Keratinocyte (primary cell): ENCODE data around the gene SH2B2. TPM values are rescaled to one million over a fixed set of nuclear protein-coding genes. Genes with fewer than 3 reads are reported as not detected.
A peak's percentile ranks its signal among the peaks of the same experiment; 100 is the strongest.
"Not testable (repeated sequence)": the region's sequence is repeated elsewhere in the genome, so short reads cannot be mapped to it uniquely, and the experiment has no call there.

ENCODE experiments used
- DNase-seq: peaks from one replicate; pipeline ENCODE4 v3.0.0-alpha.2; 2011; ENCODE audit warnings: low read depth, missing footprints, low spot score
- FAIRE-seq: peaks from 2 replicates; lab custom pipeline; 2011; peaks lifted over from hg19 to GRCh38; lab: Jason Lieb, UNC
- H2AFZ ChIP-seq: 2 replicates; pipeline ENCODE4 v1.6.0; 2012; ENCODE audit warnings: low read length, control low read depth, inconsistent platforms; ENCODE audit not compliant: control insufficient read depth
- H3K27ac ChIP-seq: 2 replicates; pipeline ENCODE4 v1.5.1; 2011; ENCODE audit warnings: low read length; ENCODE audit not compliant: control insufficient read depth, insufficient read depth
- H3K27me3 ChIP-seq: 3 replicates; pipeline ENCODE4 v1.6.0; 2011; ENCODE audit warnings: low read length; ENCODE audit not compliant: control insufficient read depth, insufficient read depth; ENCODE audit errors: extremely low read depth
- H3K36me3 ChIP-seq, 2 experiments: 2 replicates in 1 of 2; 3 replicates in 1 of 2; pipeline ENCODE4 v1.5.1; 2011; ENCODE audit warnings: low read length in 2 of 2, mild to moderate bottlenecking in 1 of 2; ENCODE audit not compliant: control insufficient read depth in 2 of 2, insufficient read depth in 2 of 2; ENCODE audit errors: extremely low read depth in 1 of 2
- H3K4me1 ChIP-seq: 3 replicates; pipeline ENCODE4 v1.5.1; 2011; ENCODE audit warnings: low read length; ENCODE audit not compliant: control insufficient read depth, insufficient read depth; ENCODE audit errors: extremely low read depth
- H3K4me2 ChIP-seq: 3 replicates; pipeline ENCODE4 v1.6.0; 2011; ENCODE audit warnings: low read depth, low read length; ENCODE audit not compliant: control insufficient read depth, insufficient read depth; ENCODE audit errors: extremely low read depth
- H3K4me3 ChIP-seq, 3 experiments: fragments of 200-600 bp in 1 of 3; sonication (generic) in 1 of 3; 2 replicates in 2 of 3; 3 replicates in 1 of 3; pipeline ENCODE4 v1.5.1; 2011 to 2016; ENCODE audit warnings: low read length in 3 of 3, mild to moderate bottlenecking in 3 of 3, control low read depth in 2 of 3, inconsistent platforms in 1 of 3, low read depth in 1 of 3, mixed read lengths in 1 of 3, mixed run types in 1 of 3, moderate library complexity in 1 of 3; ENCODE audit not compliant: control insufficient read depth in 2 of 3, insufficient read depth in 2 of 3; ENCODE audit errors: extremely low read depth in 1 of 3
- H3K79me2 ChIP-seq: 2 replicates; pipeline ENCODE4 v1.6.0; 2012; ENCODE audit warnings: low read length; ENCODE audit not compliant: control insufficient read depth, insufficient read depth
- H3K9ac ChIP-seq: 3 replicates; pipeline ENCODE4 v1.6.0; 2011; ENCODE audit warnings: low read length; ENCODE audit not compliant: control insufficient read depth, insufficient read depth; ENCODE audit errors: extremely low read depth
- H3K9me1 ChIP-seq: 3 replicates; pipeline ENCODE4 v1.6.0; 2011; ENCODE audit warnings: low read length; ENCODE audit not compliant: control insufficient read depth, insufficient read depth; ENCODE audit errors: extremely low read depth
- H3K9me3 ChIP-seq: 2 replicates; pipeline ENCODE4 v1.5.1; 2012; ENCODE audit warnings: low read depth, low read length; ENCODE audit not compliant: control insufficient read depth
- H4K20me1 ChIP-seq: 3 replicates; pipeline ENCODE4 v1.6.0; 2011; ENCODE audit warnings: low read length; ENCODE audit not compliant: control insufficient read depth, insufficient read depth; ENCODE audit errors: extremely low read depth
- CTCF ChIP-seq, 3 experiments: IDR thresholded peaks in 1 of 3; conservative IDR thresholded peaks in 1 of 3; optimal IDR thresholded peaks in 1 of 3; 2 replicates in 2 of 3; 3 replicates in 1 of 3; pipeline versions ENCODE3 to v1.5.1; 2011; ENCODE audit warnings: low read length in 3 of 3, mild to moderate bottlenecking in 3 of 3, moderate library complexity in 2 of 3, control low read depth in 1 of 3, inconsistent platforms in 1 of 3; ENCODE audit not compliant: insufficient read depth in 2 of 3; ENCODE audit errors: extremely low read depth in 1 of 3
- EZH2 ChIP-seq: IDR thresholded peaks from one replicate; pipeline ENCODE4 v1.6.1; 2012; ENCODE audit warnings: inconsistent platforms, mild to moderate bottlenecking, low read length, moderate library complexity
- dilution Hi-C: fragments of 300-500 bp; cut with MboI; formaldehyde crosslinking; loops from one replicate; pipeline ENCODE4 v1.7.0; 2020; ENCODE audit warnings: low sequenced_read_pairs; ENCODE audit not compliant: extremely low pct_ligation_motif_present
- polyA plus RNA-seq, 5 experiments: library from polyadenylated mRNA; depleted of rRNA in 3 of 5; stranded (reverse) in 3 of 5; stranded (forward) in 1 of 5; unstranded in 1 of 5; fragments of >200 nt; gene quantifications; 1 replicate in 1 of 5; 2 replicates in 3 of 5; 3 replicates in 1 of 5; pipeline versions ENCODE4 v1.2.1 to v1.2.3, GENCODE V29; 2011 to 2012; ENCODE audit warnings: missing spikeins in 2 of 5, low read depth in 1 of 5, low replicate concordance in 1 of 5

Gene SH2B2
- polyA plus RNA-seq, 1 donor (not counting 4 experiments of a cell fraction or from before 2014, with no cell fraction given) = 0.59 TPM

GRCh38 chr7:102300643-102301221, 14.1 kb downstream of the SH2B2 start:
- no peak for FAIRE-seq
- dilution Hi-C loops = no loop called here

GRCh38 chr7:102301367-102301766, 14.7 kb downstream of the SH2B2 start:
- H3K9me1 ChIP-seq, dilution Hi-C loops: not testable (repeated sequence)

More at GRCh38 chr7:102300643-102301221, 14.1 kb downstream of the SH2B2 start:
- TF ChIP-seq EZH2 (no peak), CTCF (optimal IDR thresholded peaks at IDR 0.05 in 1 of 3, IDR thresholded peaks at IDR 0.05 in 1 of 3, conservative IDR thresholded peaks at IDR 0.05 in 1 of 3; ENCODE audit: extremely low read depth in 1 of 3, insufficient read depth in 2 of 3, low read length in 3 of 3) (peak in 1 of 3 experiments; percentile 32)
- no peaks in the 10 kb centered on the region for H3K9me3 ChIP-seq
- no peaks in the 10 kb centered on the region for H4K20me1 ChIP-seq
- no peaks in the 10 kb centered on the region for H3K4me1 ChIP-seq
- H3K27ac ChIP-seq = no peak overlapping the region
- no peaks in the 10 kb centered on the region for H3K36me3 ChIP-seq
- H3K4me3 ChIP-seq = no peak overlapping the region
- H3K9me1 ChIP-seq = no peaks in the 10 kb centered on the region
- no peaks in the 10 kb centered on the region for H3K79me2 ChIP-seq
- H2AFZ ChIP-seq = no peak overlapping the region
- H3K4me2 ChIP-seq = no peak overlapping the region
- peaks cover 10% of the 10 kb centered on the region for H3K27me3 ChIP-seq
- H3K9ac ChIP-seq = no peak overlapping the region
- no peak for DNase-seq

GRCh38 chr7:102302025-102302424, 15.4 kb downstream of the SH2B2 start:
- Histone ChIP-seq H3K79me2 (no peaks in the 10 kb centered on the region), H3K9me1 (no peaks in the 10 kb centered on the region), H3K27ac (no peak overlapping the region), H3K9ac (no peak overlapping the region), H3K4me3 (no peak overlapping the region), H4K20me1 (no peaks in the 10 kb centered on the region), H3K9me3 (no peaks in the 10 kb centered on the region), H3K4me2 (no peak overlapping the region), H3K27me3 (peaks cover 10% of the 10 kb centered on the region), H3K4me1 (no peaks in the 10 kb centered on the region), H2AFZ (no peak overlapping the region), H3K36me3 (no peaks in the 10 kb centered on the region)
- dilution Hi-C loops = no loop called here
- TF ChIP-seq EZH2 (no peak), CTCF (optimal IDR thresholded peaks at IDR 0.05 in 1 of 3, IDR thresholded peaks at IDR 0.05 in 1 of 3, conservative IDR thresholded peaks at IDR 0.05 in 1 of 3; ENCODE audit: extremely low read depth in 1 of 3, insufficient read depth in 2 of 3, low read length in 3 of 3) (no peak)
- FAIRE-seq = no peak
- DNase-seq = no peak

More at GRCh38 chr7:102301367-102301766, 14.7 kb downstream of the SH2B2 start:
- not testable (repeated sequence) for H4K20me1 ChIP-seq, H3K9me3 ChIP-seq, H3K4me2 ChIP-seq, H3K79me2 ChIP-seq, DNase-seq, H3K36me3 ChIP-seq, H3K4me1 ChIP-seq, H3K4me3 ChIP-seq, FAIRE-seq, H3K27ac ChIP-seq, H3K27me3 ChIP-seq, H2AFZ ChIP-seq, H3K9ac ChIP-seq
